ENCODE results near the gene CYTH1.
A peak's percentile ranks its signal among the peaks of the same experiment; 100 is the strongest.

CYTH1 gene

GRCh38 chr17:78658281-78658785 lies 123.7 kb downstream of the CYTH1 start:
- Mint-ChIP-seq H3K27me3 (peaks cover 5% of the 10 kb centered on the region), H3K4me1 (no peaks in the 10 kb centered on the region), H3K27ac (no peak overlapping the region), H3K36me3 (no peaks in the 10 kb centered on the region), H3K9me3 (no peaks in the 10 kb centered on the region), H3K4me3 (no peak overlapping the region)
- CTCF ChIA-PET, result no interaction called here
- DNase-seq, result no peak

GRCh38 chr17:78655251-78655940 lies 126.7 kb downstream of the CYTH1 start:
- H3K4me3 Mint-ChIP-seq, result no peak overlapping the region
- H3K9me3 Mint-ChIP-seq, result no peaks in the 10 kb centered on the region
- no peak for DNase-seq
- H3K36me3 Mint-ChIP-seq, result no peaks in the 10 kb centered on the region
- CTCF ChIA-PET, result no interaction called here
- no peaks in the 10 kb centered on the region for H3K4me1 Mint-ChIP-seq
- no peak overlapping the region for H3K27ac Mint-ChIP-seq
- H3K27me3 Mint-ChIP-seq, result peaks cover 19% of the 10 kb centered on the region

DNA sequence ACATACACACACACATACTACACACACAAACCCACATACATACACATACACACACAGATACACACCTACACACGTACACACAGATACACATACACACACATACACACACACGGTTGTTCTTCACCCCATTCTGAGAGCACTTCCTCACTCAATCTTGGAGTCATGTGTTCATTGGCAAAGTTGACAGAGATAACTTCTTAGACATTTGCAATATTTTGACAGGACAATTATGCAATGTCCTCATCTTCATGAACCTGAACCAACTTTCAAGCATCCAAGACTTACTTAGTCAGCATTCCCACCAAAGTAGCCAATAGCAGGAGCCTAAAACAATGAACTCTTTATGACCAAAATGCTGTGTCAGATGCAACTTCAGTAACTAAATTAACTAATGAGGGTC lies 127.7 kb downstream of the CYTH1 start:
- Mint-ChIP-seq H3K4me3 (no peak overlapping the region), H3K27ac (no peak overlapping the region), H3K36me3 (no peaks in the 10 kb centered on the region), H3K27me3 (peaks cover 25% of the 10 kb centered on the region), H3K9me3 (peaks cover 2% of the 10 kb centered on the region), H3K4me1 (no peaks in the 10 kb centered on the region)
- no peak for DNase-seq
- CTCF ChIA-PET, result no interaction called here

- CTCF ChIA-PET, result no interaction called here
- no peaks in the 10 kb centered on the region for H3K4me1 Mint-ChIP-seq
- no peak for DNase-seq
- no peak overlapping the region for H3K27ac Mint-ChIP-seq
- H3K4me3 Mint-ChIP-seq, result no peak overlapping the region
- H3K9me3 Mint-ChIP-seq, result peaks cover 6% of the 10 kb centered on the region
- peaks cover 1% of the 10 kb centered on the region for H3K36me3 Mint-ChIP-seq
- peaks cover 31% of the 10 kb centered on the region for H3K27me3 Mint-ChIP-seq
Observed at GRCh38 chr17:78653382-78653781, 128.7 kb downstream of the CYTH1 start.

DNA sequence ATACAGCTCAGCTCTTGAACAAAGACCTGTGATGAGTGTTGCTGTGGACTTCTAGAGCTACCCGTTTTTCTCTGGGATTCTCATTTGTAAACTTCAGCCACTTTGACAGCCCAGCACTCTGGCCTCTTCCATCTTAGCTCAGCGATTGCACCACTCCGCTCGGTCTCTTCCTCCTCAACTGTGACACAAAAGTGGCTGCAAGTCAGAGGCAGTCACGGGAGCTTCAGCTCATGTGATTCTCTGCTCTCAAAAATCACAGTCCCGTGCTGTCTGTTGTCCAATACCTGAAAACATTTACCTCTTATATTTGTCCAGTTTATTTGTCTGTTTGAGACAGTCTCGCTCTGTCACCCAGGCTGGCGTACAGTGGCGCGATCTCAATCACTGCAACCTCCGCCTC lies 129.2 kb downstream of the CYTH1 start:
- DNase-seq, result no peak
- no peaks in the 10 kb centered on the region for H3K4me1 Mint-ChIP-seq
- H3K27me3 Mint-ChIP-seq, result peaks cover 35% of the 10 kb centered on the region
- H3K9me3 Mint-ChIP-seq, result peaks cover 9% of the 10 kb centered on the region
- CTCF ChIA-PET, result no interaction called here
- no peak overlapping the region for H3K4me3 Mint-ChIP-seq
- peaks cover 4% of the 10 kb centered on the region for H3K36me3 Mint-ChIP-seq
- no peak overlapping the region for H3K27ac Mint-ChIP-seq

DNA sequence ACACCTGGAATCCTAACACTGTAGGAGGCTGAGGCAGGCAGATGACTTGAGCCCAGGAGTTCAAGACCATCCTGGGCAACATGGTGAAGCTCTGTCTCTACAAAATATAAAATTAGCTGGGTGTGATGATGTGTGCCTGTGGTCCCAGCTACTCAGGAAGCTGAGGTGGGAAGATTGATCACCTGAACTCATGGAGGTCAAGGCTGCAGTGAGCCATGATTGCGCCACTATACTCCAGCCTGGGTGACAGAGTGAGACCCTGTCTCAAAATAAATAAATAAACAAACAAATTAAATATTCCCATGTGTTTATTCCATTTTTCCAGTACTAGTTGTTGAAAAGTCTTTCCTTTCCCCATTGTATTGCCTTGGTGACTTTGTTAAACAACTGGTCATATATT lies 130.0 kb downstream of the CYTH1 start:
- CTCF ChIA-PET, result no interaction called here
- Mint-ChIP-seq H3K4me3 (no peak overlapping the region), H3K9me3 (peaks cover 15% of the 10 kb centered on the region), H3K36me3 (peaks cover 9% of the 10 kb centered on the region), H3K27ac (no peak overlapping the region), H3K4me1 (peaks cover 4% of the 10 kb centered on the region), H3K27me3 (peaks cover 39% of the 10 kb centered on the region)
- no peak for DNase-seq

DNA sequence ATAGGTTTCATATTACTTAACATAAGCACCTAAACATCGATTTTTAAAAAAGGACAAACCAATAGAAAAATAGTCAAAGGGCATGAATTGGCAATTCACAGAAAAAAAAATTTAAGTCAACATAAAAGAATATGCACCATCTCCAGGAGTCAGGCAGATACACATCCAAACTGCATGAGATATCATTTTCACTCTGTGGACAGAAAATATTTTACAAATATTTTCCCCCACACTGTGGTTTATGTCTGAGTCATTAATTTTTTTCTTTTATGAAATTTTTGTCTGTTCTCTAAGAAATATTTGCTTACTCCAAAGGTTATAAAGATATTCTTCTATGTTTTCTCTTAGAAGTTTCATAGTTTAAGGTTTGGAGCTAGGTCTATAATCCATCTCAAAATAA lies 130.5 kb downstream of the CYTH1 start:
- Mint-ChIP-seq H3K9me3 (peaks cover 17% of the 10 kb centered on the region), H3K36me3 (peaks cover 10% of the 10 kb centered on the region), H3K4me1 (peaks cover 8% of the 10 kb centered on the region), H3K27ac (no peak overlapping the region), H3K4me3 (no peak overlapping the region), H3K27me3 (peaks cover 41% of the 10 kb centered on the region)
- CTCF ChIA-PET, result no interaction called here
- no peak for DNase-seq

GRCh38 chr17:78650093-78650715 lies 131.9 kb downstream of the CYTH1 start:
- DNase-seq, result no peak
- Mint-ChIP-seq H3K9me3 (peaks cover 17% of the 10 kb centered on the region), H3K27me3 (peaks cover 43% of the 10 kb centered on the region), H3K36me3 (peaks cover 15% of the 10 kb centered on the region), H3K27ac (no peak overlapping the region), H3K4me1 (peaks cover 22% of the 10 kb centered on the region), H3K4me3 (no peak overlapping the region)
- CTCF ChIA-PET, result interaction anchor here (0.8 kb wide), 1 partner anchor 16 kb away, joined by 3 read pairs; no protein-coding TSS in a partner anchor

DNA sequence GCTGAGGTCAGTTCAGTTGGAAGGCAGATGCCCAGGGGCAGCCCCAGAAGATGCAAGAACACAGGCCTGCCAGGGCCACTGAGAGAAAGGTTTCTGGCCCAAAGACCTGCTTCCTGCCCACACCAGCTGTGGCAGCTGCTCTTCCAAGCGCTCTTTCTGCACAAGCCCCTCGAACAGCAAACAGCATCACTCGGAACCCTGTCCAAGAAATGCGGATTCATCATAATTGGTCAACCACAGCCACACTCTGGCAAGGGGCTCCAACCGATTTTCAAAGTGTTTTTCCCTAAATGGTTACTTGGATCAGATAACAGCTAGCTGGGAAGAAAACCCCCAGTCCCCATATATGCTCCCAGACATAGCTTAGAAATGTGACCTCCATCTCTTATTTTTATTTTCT lies 133.8 kb downstream of the CYTH1 start:
- H3K27ac Mint-ChIP-seq, result no peak overlapping the region
- DNase-seq, result no peak
- peaks cover 24% of the 10 kb centered on the region for H3K4me1 Mint-ChIP-seq
- peaks cover 15% of the 10 kb centered on the region for H3K36me3 Mint-ChIP-seq
- no peak overlapping the region for H3K4me3 Mint-ChIP-seq
- peaks cover 17% of the 10 kb centered on the region for H3K9me3 Mint-ChIP-seq
- peaks cover 47% of the 10 kb centered on the region for H3K27me3 Mint-ChIP-seq
- CTCF ChIA-PET, result interaction anchor here (1.0 kb wide), 1 partner anchor 15 kb away, joined by 3 read pairs; no protein-coding TSS in a partner anchor

GRCh38 chr17:78647032-78647431 lies 135.0 kb downstream of the CYTH1 start:
- no peak for DNase-seq
- no peak overlapping the region for H3K4me3 Mint-ChIP-seq
- peaks cover 40% of the 10 kb centered on the region for H3K27me3 Mint-ChIP-seq
- H3K9me3 Mint-ChIP-seq, result peaks cover 17% of the 10 kb centered on the region
- peaks cover 15% of the 10 kb centered on the region for H3K36me3 Mint-ChIP-seq
- CTCF ChIA-PET, result no interaction called here
- peaks cover 24% of the 10 kb centered on the region for H3K4me1 Mint-ChIP-seq
- peak overlapping the region; percentile 83 for H3K27ac Mint-ChIP-seq

DNA sequence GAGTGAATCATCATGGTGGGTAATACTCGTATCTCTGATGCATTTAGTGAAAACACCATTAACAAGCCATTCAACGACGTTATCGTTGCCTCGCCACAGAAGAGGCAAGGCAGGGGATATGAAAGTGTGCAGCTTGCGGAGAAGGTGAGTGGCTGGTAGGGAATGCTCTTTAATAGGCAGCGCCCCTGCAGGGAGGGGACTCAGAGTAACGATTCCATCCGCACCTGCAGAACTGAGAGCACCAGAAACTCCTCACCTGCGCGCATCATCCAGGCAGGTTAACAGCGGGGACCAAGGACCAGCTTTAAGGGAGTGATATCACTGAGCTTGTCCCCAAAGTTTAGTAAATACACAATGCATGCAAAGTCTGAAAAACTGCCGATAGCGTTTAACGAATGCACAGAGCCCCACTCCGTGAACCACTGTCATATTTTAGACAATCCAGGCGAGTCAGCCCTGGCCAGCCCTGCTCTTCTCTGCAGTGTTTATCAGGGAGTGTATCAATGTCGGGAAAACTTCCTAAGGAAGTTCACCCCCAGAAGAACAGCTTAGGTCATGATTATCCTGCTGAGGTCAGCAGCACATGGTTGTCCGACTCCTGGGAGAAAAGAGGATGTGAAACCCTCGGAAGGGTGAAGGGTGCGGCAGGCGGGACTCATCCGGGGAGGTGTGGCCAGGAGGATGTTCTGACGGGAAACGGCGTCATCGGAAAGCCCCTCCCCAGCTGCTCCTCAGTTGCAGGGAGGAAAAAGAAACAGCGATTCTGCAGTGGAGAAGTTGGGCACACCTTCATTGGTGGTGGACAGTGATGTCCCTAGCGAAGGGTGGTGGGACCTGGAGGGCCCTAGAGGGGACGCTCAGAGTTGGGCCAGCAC lies 136.4 kb downstream of the CYTH1 start:
- Mint-ChIP-seq H3K27ac (peak overlapping the region; percentile 83), H3K36me3 (peaks cover 15% of the 10 kb centered on the region), H3K9me3 (peaks cover 17% of the 10 kb centered on the region), H3K4me1 (peaks cover 24% of the 10 kb centered on the region), H3K27me3 (peaks cover 36% of the 10 kb centered on the region), H3K4me3 (peak overlapping the region; percentile 19)
- peak; percentile 81 for DNase-seq
- CTCF ChIA-PET, result interaction anchor here (0.6 kb wide), 1 partner anchor 264 kb away, joined by 3 read pairs; no protein-coding TSS in a partner anchor

- Mint-ChIP-seq H3K4me1 (peaks cover 24% of the 10 kb centered on the region), H3K27me3 (peaks cover 28% of the 10 kb centered on the region), H3K9me3 (peaks cover 17% of the 10 kb centered on the region), H3K27ac (no peak overlapping the region), H3K4me3 (no peak overlapping the region), H3K36me3 (peaks cover 15% of the 10 kb centered on the region)
- CTCF ChIA-PET, result no interaction called here
- no peak for DNase-seq
Observed at GRCh38 chr17:78644931-78645351, 137.1 kb downstream of the CYTH1 start.

DNA sequence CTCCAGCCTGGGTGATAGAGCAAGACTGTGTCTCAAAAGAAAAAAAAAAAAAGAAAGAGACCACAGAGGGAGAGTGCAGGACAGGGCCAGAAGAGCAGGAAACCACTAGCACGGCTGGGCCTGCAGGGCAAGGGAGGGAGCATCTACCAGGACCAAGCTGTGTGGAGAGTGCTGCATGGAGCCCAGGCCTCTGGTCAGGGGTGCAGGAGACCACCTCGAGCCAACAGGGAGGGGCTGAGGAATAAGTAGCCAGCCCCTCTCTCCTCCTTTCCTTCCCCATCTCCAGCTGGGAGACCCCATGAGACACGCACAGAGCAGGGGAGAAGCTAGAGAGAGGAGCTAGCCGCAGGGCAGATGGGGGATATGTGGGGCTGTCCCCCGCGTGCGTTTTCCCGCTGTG lies 137.8 kb downstream of the CYTH1 start:
- H3K4me3 Mint-ChIP-seq, result no peak overlapping the region
- H3K36me3 Mint-ChIP-seq, result peaks cover 15% of the 10 kb centered on the region
- peaks cover 26% of the 10 kb centered on the region for H3K27me3 Mint-ChIP-seq
- peaks cover 15% of the 10 kb centered on the region for H3K9me3 Mint-ChIP-seq
- H3K27ac Mint-ChIP-seq, result peak overlapping the region; percentile 68
- H3K4me1 Mint-ChIP-seq, result peaks cover 24% of the 10 kb centered on the region
- DNase-seq, result no peak
- CTCF ChIA-PET, result no interaction called here

GRCh38 chr17:78643326-78643725 lies 138.7 kb downstream of the CYTH1 start:
- no peak for DNase-seq
- Mint-ChIP-seq H3K4me1 (peaks cover 30% of the 10 kb centered on the region), H3K4me3 (no peak overlapping the region), H3K27ac (no peak overlapping the region), H3K27me3 (peaks cover 21% of the 10 kb centered on the region), H3K36me3 (peaks cover 13% of the 10 kb centered on the region), H3K9me3 (peaks cover 11% of the 10 kb centered on the region)
- CTCF ChIA-PET, result no interaction called here
